H7 (cell line): Measurements from ENCODE around the gene WBP1. TPM values are rescaled to one million over a fixed set of nuclear protein-coding genes. Genes with fewer than 3 reads are reported as not detected.

ENCODE experiments used
- DNase-seq: peaks from one replicate; pipeline ENCODE4 v3.0.0; 2012
- H3K27me3 ChIP-seq: 2 replicates; pipeline ENCODE4 v1.6.0; 2011; ENCODE audit warnings: mild to moderate bottlenecking, low read length; ENCODE audit not compliant: control insufficient read depth, insufficient read depth
- H3K36me3 ChIP-seq: replicated peaks from 2 replicates; pipeline ENCODE4 v1.5.1; 2011; ENCODE audit warnings: low read length; ENCODE audit not compliant: control insufficient read depth, insufficient read depth
- H3K4me3 ChIP-seq: 2 replicates; pipeline ENCODE4 v1.5.1; 2011; ENCODE audit warnings: low read depth, mild to moderate bottlenecking, control low read depth, low read length, moderate library complexity; ENCODE audit not compliant: insufficient read depth
- total RNA-seq: library from RNA; depleted of rRNA; stranded (reverse); fragments of >200 nt; shearing (Covaris generic); gene quantifications from 2 replicates; pipeline ENCODE4 v1.2.3, GENCODE V29; 2014

WBP1 gene
- total RNA-seq, 1 experiment from 2014 or later = 81.0 TPM

DNA sequence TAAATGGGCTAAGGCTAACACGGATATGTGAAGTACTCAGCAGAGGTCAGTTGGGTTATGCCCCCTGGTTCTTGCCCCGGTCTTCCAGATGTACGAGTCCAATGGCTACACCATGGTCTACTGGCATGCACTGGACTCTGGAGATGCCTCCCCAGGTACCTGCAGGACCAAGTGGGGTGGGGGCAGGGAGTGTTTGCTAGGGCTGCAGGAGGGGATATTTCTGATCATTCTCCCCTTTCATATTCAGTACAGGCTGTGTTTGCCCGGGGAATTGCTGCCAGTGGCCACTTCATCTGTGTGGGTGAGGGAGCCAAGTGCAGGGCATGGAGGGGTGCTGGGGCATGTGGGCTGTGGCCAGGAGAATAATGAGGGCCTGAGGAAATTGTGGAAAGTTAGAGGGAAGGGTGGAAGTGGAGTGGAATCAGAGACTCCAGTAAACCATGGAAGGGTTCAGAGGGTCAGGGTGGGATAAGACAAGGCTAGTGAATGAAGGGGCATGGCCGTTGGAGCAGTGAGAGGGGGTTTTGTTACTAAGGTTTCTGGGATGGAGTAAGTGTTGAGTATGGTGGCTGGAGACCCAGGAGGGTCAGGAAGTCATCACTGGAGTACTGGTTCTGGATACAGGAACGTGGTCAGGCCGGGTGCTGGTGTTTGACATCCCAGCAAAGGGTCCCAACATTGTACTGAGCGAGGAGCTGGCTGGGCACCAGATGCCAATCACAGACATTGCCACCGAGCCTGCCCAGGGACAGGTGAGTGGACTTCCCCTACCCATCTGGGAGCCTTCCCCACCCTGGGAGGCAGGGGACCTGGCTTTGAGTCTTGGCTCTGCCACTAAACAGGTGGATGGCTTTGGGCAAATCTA lies 34.8 kb upstream of the WBP1 start:
- Histone ChIP-seq H3K27me3 (peaks cover 8% of the 10 kb centered on the region; the same call in 1 of the 2 replicates), H3K36me3 (peaks cover 15% of the 10 kb centered on the region), H3K4me3 (no peak overlapping the region)
- DNase-seq = peak; percentile 16

DNA sequence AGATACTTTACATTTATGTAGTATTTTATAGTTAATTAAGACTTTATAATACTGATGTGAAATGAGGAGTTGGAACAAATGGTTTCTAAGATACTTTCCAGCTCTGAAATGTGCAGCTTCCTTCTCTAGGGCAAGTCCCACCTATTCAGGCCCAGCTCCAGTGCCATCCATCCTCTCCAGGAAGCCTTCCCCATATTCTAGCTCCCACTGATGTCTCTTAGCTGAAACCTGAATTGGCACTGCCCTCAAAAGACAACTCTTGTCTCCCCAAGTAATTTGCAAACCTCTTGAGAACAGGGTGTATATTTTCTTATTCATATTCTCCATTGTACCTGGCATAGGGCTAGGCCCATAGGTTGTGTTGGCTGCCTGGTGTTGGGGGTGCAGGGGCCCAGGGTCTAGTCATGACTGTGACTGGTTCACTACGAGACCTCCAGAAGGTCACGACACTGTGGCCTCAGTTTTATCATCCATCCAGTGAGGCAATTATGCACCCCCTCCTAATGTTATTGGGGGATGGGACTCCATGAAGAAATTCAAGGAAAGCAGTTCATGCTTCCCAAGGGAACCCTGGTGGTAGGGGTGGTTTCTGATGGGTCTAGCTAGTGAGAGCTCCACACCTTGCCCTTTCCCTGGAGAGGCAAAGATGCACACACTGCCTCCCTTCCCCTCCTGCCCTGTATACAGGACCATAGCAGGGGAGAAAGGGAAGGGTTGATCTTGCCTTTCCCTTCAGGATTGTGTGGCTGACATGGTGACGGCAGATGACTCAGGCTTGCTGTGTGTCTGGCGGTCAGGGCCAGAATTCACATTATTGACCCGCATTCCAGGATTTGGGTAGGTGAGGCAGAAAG lies 33.9 kb upstream of the WBP1 start:
- Histone ChIP-seq H3K27me3 (peaks cover 8% of the 10 kb centered on the region; the same call in 1 of the 2 replicates), H3K4me3 (no peak overlapping the region), H3K36me3 (peaks cover 23% of the 10 kb centered on the region)
- DNase-seq = peak; percentile 38

DNA sequence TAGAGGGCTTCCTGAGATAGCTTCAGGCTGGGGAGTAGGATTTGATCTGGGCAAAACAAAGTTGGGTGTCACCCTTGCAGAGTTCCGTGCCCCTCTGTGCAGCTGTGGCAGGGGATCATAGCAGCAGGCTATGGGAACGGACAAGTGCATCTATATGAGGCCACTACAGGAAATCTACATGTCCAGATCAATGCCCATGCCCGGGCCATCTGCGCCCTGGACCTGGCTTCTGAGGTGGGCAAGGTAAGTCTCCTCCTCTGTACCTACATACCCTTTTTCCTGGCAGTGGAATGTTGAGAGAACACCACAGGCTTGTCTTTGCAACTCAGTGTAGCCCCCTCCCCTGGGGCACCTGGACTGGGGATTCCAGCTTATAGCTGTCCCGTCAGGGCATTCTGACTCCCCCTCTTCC lies 33.2 kb upstream of the WBP1 start:
- peaks cover 7% of the 10 kb centered on the region; the same call in 1 of the 2 replicates for H3K27me3 ChIP-seq
- DNase-seq = peak; percentile 30
- no peak overlapping the region for H3K4me3 ChIP-seq
- H3K36me3 ChIP-seq = peaks cover 28% of the 10 kb centered on the region

DNA sequence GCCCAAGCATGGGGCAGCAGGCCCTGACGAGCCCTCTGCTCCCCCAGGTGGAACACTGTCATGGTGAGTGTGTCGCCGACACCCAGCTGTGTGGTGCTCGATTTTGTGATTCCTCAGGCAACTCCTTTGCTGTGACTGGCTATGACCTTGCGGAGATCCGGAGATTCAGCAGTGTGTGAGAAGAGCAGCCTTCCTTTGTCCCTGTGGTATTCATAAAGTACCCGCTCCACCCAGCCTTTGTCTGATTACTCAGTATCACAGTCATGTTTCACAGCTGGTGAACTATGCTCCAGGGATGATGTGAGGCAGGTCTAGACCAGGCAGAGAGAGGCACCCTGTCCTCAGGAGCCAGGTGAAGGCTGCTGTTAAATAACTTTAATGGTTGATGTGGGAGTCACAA lies 32.7 kb upstream of the WBP1 start:
- no peak for DNase-seq
- H3K4me3 ChIP-seq = no peak overlapping the region
- H3K36me3 ChIP-seq = peaks cover 33% of the 10 kb centered on the region
- H3K27me3 ChIP-seq = peaks cover 4% of the 10 kb centered on the region; the same call in 1 of the 2 replicates

- Histone ChIP-seq H3K27me3 (no peaks in the 10 kb centered on the region; the same call in 1 of the 2 replicates), H3K36me3 (peaks cover 39% of the 10 kb centered on the region), H3K4me3 (no peak overlapping the region)
- peak; percentile 49 for DNase-seq
Observed at GRCh38 chr2:74426181-74426758, 32.0 kb upstream of the WBP1 start.

DNA sequence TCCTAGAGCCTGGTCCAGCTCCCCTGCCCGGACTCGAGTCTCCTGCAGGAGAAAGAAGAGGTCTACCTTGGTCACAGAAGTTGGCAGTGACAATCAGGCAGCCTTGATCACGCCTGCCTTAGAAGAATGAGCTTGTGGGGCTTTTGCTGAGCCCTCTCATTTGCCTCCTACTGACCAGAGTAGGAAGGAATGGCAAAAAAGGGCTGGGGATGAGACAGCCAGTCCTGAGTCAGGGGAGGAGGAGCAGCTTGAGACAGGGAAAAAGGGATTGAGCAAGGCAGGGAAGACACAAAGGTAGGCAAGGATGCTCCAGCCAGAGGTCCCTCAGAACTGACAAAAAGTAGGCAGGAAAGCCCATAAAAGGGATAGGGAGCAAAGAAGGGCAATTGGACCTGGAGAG lies 30.7 kb upstream of the WBP1 start:
- peaks cover 49% of the 10 kb centered on the region for H3K36me3 ChIP-seq
- no peak overlapping the region for H3K4me3 ChIP-seq
- no peaks in the 10 kb centered on the region; the same call in 1 of the 2 replicates for H3K27me3 ChIP-seq
- peak; percentile 26 for DNase-seq

- DNase-seq = peak; percentile 13
- Histone ChIP-seq H3K27me3 (no peaks in the 10 kb centered on the region; the same call in 1 of the 2 replicates), H3K4me3 (no peak overlapping the region), H3K36me3 (peaks cover 49% of the 10 kb centered on the region)
Observed at GRCh38 chr2:74428675-74429074, 29.6 kb upstream of the WBP1 start.

- Histone ChIP-seq H3K4me3 (no peak overlapping the region), H3K36me3 (peaks cover 49% of the 10 kb centered on the region), H3K27me3 (no peaks in the 10 kb centered on the region)
- DNase-seq = no peak
Observed at GRCh38 chr2:74429487-74430451, 28.5 kb upstream of the WBP1 start.

- peaks cover 49% of the 10 kb centered on the region for H3K36me3 ChIP-seq
- DNase-seq = no peak
- no peak overlapping the region for H3K4me3 ChIP-seq
- H3K27me3 ChIP-seq = no peaks in the 10 kb centered on the region
Observed at GRCh38 chr2:74430502-74430901, 27.7 kb upstream of the WBP1 start.

GRCh38 chr2:74436111-74436805 lies 22.0 kb upstream of the WBP1 start:
- Histone ChIP-seq H3K4me3 (no peak overlapping the region), H3K27me3 (no peaks in the 10 kb centered on the region), H3K36me3 (peaks cover 12% of the 10 kb centered on the region)
- DNase-seq = peak; percentile 67

DNA sequence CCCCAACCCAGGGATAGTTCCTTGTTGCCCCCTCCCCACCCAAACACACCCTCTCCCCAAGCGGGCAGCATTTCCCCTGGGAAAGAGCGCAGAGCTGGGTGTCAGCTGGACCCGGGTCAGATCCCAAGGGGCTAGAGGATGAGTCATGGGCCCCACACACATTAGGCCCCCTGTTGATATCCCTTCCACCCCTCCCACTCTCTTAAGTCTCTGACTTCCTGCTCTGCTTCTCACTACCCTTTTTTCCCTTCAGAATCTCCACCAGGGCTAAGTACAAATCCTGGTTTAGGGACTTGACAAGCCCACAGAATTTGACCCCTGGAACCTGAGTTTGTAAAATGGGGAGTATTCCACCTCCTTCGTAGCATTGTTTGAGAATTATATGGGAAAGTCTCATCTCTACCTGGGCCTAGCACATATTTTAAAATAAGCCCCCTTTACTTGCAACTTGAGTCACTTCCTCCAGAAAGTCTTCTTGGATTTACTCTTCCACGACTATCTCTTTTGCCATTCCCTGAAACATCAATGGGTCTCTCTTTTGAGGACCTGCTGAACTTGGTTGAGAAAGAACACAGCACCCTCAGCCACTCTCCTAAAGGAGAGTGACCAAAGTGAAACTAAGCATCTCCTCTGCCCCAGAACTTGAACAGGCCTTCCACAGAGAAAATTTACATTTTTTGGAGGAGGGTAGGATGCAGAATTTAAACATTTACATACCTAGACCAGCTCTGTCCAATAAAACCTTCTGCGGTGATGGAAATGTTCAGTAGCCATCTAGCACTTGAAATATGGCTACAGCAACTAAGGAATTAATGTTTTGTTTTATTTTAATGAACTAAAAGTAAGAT lies 21.2 kb upstream of the WBP1 start:
- H3K4me3 ChIP-seq = no peak overlapping the region
- DNase-seq = peak; percentile 84
- H3K27me3 ChIP-seq = no peaks in the 10 kb centered on the region
- peaks cover 6% of the 10 kb centered on the region for H3K36me3 ChIP-seq

DNA sequence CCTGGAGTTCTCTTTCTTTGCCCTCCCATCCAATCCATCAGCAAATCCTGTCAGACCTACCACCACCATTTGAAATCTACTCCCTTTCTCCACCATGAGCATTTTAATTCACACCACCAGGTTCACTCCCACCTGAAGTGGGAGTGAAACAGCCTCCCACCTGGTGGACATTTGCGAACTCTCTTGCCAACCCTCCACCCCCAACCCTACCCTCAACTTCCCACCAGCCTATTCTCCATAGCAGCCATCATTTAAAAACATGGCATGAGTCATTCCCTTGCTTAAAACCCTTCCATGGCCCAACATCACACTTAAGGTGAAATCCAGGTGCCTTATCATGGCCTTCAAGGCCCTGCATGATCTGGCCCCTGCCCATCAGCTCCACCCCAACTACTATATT lies 20.0 kb upstream of the WBP1 start:
- Histone ChIP-seq H3K36me3 (peaks cover 2% of the 10 kb centered on the region), H3K27me3 (no peaks in the 10 kb centered on the region), H3K4me3 (no peak overlapping the region)
- DNase-seq = peak; percentile 36
